ENCODE results near the gene ZNF177.

DNA sequence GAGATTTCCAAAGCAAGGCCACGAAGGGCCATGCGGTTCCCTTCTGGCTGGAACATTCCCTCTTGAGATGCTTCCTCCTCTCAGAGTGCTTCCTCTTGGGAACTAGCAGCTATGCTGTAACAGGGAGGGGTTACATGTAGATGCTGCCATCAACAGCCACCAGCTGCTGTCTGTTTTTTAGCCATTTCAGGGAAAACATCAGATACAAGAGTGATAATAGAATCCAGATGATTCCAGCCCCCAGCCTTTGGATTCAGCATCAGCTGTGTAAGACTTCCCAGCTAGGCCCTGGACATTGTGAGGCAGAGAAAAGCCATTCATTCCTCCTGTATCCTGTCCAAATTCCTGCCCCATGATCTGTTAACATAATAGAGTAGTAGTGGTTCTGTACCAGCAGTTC, 8.2 kb upstream of the ZNF177 start:
- TF ChIP-seq POLR2A (IDR thresholded peaks at IDR 0.05; ENCODE audit: low read depth, low read length) (no peak), POLR2AphosphoS5 (IDR thresholded peaks at IDR 0.05; ENCODE audit: low read depth, low read length) (no peak), POU2F2 (IDR thresholded peaks at IDR 0.05; ENCODE audit: low read depth, low read length) (no peak), TAF1 (IDR thresholded peaks at IDR 0.05; ENCODE audit: low read depth, low read length) (no peak), SPI1 (IDR thresholded peaks at IDR 0.05; ENCODE audit: low read depth, low read length) (no peak)

Data from GM12891 (cell line).